Liver (tissue), 3 donors: ENCODE measurements around the gene PEAK1.

Experiments
- CTCF ChIP-seq: fragments of 150-350 bp; IDR thresholded peaks from 2 replicates; pipeline ENCODE4 v1.5.1; 2017; ENCODE audit warnings: improper control_type of control experiment, low read depth, low read length; ENCODE audit not compliant: missing input control
- GABPA ChIP-seq, 2 donors: IDR thresholded peaks in 1 of 2; conservative IDR thresholded peaks in 1 of 2; 2 replicates each; pipeline ENCODE4 v1.6.1; 2016; ENCODE audit warnings: antibody characterized with exemption in 2 of 2, mild to moderate bottlenecking in 1 of 2, moderate library complexity in 1 of 2
- REST ChIP-seq: IDR thresholded peaks from 2 replicates; pipeline ENCODE4 v1.6.1; 2016; ENCODE audit warnings: antibody characterized with exemption, mild to moderate bottlenecking
- RXRA ChIP-seq, 2 donors: IDR thresholded peaks; 2 replicates each; pipeline ENCODE4 v1.6.1; 2017 to 2018; ENCODE audit warnings: antibody characterized with exemption in 2 of 2, mild to moderate bottlenecking in 1 of 2
- TAF1 ChIP-seq: conservative IDR thresholded peaks from 2 replicates; pipeline ENCODE4 v1.6.1; 2016; ENCODE audit warnings: antibody characterized with exemption, mild to moderate bottlenecking
- YY1 ChIP-seq: IDR thresholded peaks from 2 replicates; pipeline ENCODE4 v1.6.1; 2016; ENCODE audit warnings: antibody characterized with exemption, mild to moderate bottlenecking
- TF ChIP-seq, protein P1 (sequence below): IDR thresholded peaks from 2 replicates; pipeline ENCODE4 v1.6.1; 2016; ENCODE audit warnings: antibody characterized with exemption
- TF ChIP-seq, protein P2 (sequence below): IDR thresholded peaks from 2 replicates; pipeline ENCODE4 v1.6.1; 2016; ENCODE audit warnings: antibody characterized with exemption
- donor health status: healthy.
- donor health status: healthy.

DNA sequence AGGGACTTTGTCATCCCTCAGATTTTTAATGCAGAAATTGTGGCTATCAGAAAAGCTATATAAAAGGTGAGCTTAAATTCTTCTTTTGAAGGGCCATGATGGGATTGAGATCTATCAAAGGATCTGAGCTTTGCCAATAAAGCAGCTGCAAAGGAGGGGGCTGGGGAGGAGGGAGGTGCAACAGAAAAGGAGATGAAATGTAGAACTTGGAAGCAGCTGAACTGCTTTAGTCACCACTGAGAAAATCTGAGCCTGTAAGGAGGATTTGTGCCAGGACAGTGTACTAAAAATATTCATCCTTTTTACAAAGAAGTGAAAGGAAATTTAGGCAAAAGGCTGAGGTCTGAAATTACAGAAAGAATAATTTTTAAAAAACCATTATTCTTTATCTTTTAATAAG, 359.4 kb downstream of the PEAK1 start:
- no peak for TF ChIP-seq CTCF
- TF ChIP-seq, protein P1, sequence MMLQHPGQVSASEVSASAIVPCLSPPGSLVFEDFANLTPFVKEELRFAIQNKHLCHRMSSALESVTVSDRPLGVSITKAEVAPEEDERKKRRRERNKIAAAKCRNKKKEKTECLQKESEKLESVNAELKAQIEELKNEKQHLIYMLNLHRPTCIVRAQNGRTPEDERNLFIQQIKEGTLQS, result no peak
- no peak for TF ChIP-seq TAF1
- no peak for TF ChIP-seq GABPA (IDR thresholded peaks at IDR 0.05 in 1 of 2, conservative IDR thresholded peaks at IDR 0.05 in 1 of 2)
- TF ChIP-seq RXRA (IDR thresholded peaks at IDR 0.05), result no peak
- no peak for TF ChIP-seq REST
- no peak for TF ChIP-seq YY1
- TF ChIP-seq, protein P2, sequence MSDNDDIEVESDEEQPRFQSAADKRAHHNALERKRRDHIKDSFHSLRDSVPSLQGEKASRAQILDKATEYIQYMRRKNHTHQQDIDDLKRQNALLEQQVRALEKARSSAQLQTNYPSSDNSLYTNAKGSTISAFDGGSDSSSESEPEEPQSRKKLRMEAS, result no peak
